A549 (cell line): ENCODE results near the gene FRMD4A. TPM values are rescaled to one million over a fixed set of nuclear protein-coding genes. Genes with fewer than 3 reads are reported as not detected.

ENCODE experiments used
- ATAC-seq, 2 experiments: fragments of 200-7000 bp in 1 of 2; fragments of >200 bp in 1 of 2; cut with Nextera tagmentation in 1 of 2; cut with Tn5 transposase in 1 of 2; 3 replicates each; pipeline versions ENCODE4 v1.8.0 to v1.9.1; 2018 to 2020; ENCODE audit warnings: mild to moderate bottlenecking in 1 of 2, moderate library complexity in 1 of 2
- CTCF ChIA-PET: fragments of 300-600 bp; sonication (Branson Sonifier 250); formaldehyde crosslinking; extraction: SDS; loops from one replicate; lab custom pipeline; 2021; ENCODE audit warnings: antibody characterized with exemption, inconsistent platforms; lab: Yijun Ruan, JAX
- POLR2A ChIA-PET: fragments of 350-600 bp; formaldehyde crosslinking; extraction: SDS; loops from one replicate; lab custom pipeline; 2021; ENCODE audit warnings: antibody characterized with exemption, inconsistent platforms; lab: Yijun Ruan, JAX
- DNase-seq, 2 experiments: peaks; one replicate each; pipeline versions ENCODE4 v3.0.0 to v3.0.0-alpha.2; 2011 to 2016; ENCODE audit warnings: low read depth in 1 of 2, low spot score in 1 of 2
- FAIRE-seq: peaks from 2 replicates; lab custom pipeline; 2011; peaks lifted over from hg19 to GRCh38; lab: Jason Lieb, UNC
- H3K27ac ChIP-seq, 2 experiments: fragments of >200 bp; sonication (Bioruptor Twin); formaldehyde crosslinking; 3 replicates each; pipeline ENCODE4 v1.5.1; 2016 to 2017
- H3K4me1 ChIP-seq: fragments of >200 bp; sonication (Bioruptor Twin); formaldehyde crosslinking; 3 replicates; pipeline ENCODE4 v1.6.1; 2016
- H3K4me2 ChIP-seq: fragments of >200 bp; sonication (Bioruptor Twin); formaldehyde crosslinking; 3 replicates; pipeline ENCODE4 v1.6.1; 2016
- H3K4me3 ChIP-seq: fragments of >200 bp; sonication (Bioruptor Twin); formaldehyde crosslinking; 3 replicates; pipeline ENCODE4 v1.5.1; 2016
- H3K9me3 ChIP-seq: fragments of >200 bp; sonication (Bioruptor Twin); formaldehyde crosslinking; 3 replicates; pipeline ENCODE4 v1.6.1; 2016
- BCL3 ChIP-seq: fragments of >200 bp; sonication (Bioruptor Twin); formaldehyde crosslinking; IDR thresholded peaks from 3 replicates; pipeline ENCODE4 v1.6.1; 2016
- CEBPB ChIP-seq, 2 experiments: fragments of >200 bp in 1 of 2; sonication (Bioruptor Twin) in 1 of 2; formaldehyde crosslinking in 1 of 2; IDR thresholded peaks; 2 replicates each; pipeline ENCODE4 v1.6.1; 2012 to 2016
- CHD4 ChIP-seq: fragments of 200-600 bp; sonication (generic); IDR thresholded peaks from 2 replicates; pipeline ENCODE4 v1.6.1; 2016; ENCODE audit warnings: antibody characterized with exemption, mild to moderate bottlenecking, borderline replicate concordance
- EHF ChIP-seq: fragments of 250-450 bp; sonication (Bioruptor Pico); IDR thresholded peaks from 2 replicates; pipeline ENCODE4 v1.5.0; 2020; ENCODE audit warnings: mild to moderate bottlenecking
- EHMT2 ChIP-seq: fragments of 200-600 bp; sonication (generic); IDR thresholded peaks from 2 replicates; pipeline ENCODE4 v1.6.1; 2016; ENCODE audit warnings: antibody characterized with exemption, low read depth, mild to moderate bottlenecking, moderate library complexity
- EP300 ChIP-seq, 2 experiments: fragments of >200 bp; sonication (Bioruptor Twin); formaldehyde crosslinking; IDR thresholded peaks; 2 replicates in 1 of 2; 3 replicates in 1 of 2; pipeline ENCODE4 v1.6.1; 2016 to 2017
- FOXS1 ChIP-seq: fragments of 250-450 bp; sonication (Bioruptor Pico); IDR thresholded peaks from 2 replicates; pipeline ENCODE4 v1.5.0; 2020; ENCODE audit warnings: mild to moderate bottlenecking, moderate library complexity
- HDAC2 ChIP-seq: fragments of 200-600 bp; sonication (generic); IDR thresholded peaks from 2 replicates; pipeline ENCODE4 v1.6.1; 2016
- HES2 ChIP-seq: fragments of >200 bp; sonication (Bioruptor Twin); formaldehyde crosslinking; IDR thresholded peaks from 2 replicates; pipeline ENCODE4 v1.6.1; 2016
- HOXB5 ChIP-seq: fragments of 250-450 bp; sonication (Bioruptor Pico); IDR thresholded peaks from 2 replicates; pipeline ENCODE4 v1.5.0; 2020; ENCODE audit warnings: mild to moderate bottlenecking, moderate library complexity
- JUN ChIP-seq, 2 experiments: fragments of >200 bp; sonication (Bioruptor Twin); formaldehyde crosslinking; IDR thresholded peaks; 2 replicates in 1 of 2; 3 replicates in 1 of 2; pipeline ENCODE4 v1.6.1; 2016 to 2017
- KDM5A ChIP-seq: fragments of 200-600 bp; sonication (generic); IDR thresholded peaks from 2 replicates; pipeline ENCODE4 v1.6.1; 2016; ENCODE audit warnings: antibody characterized with exemption, mild to moderate bottlenecking
- MAZ ChIP-seq: fragments of 150-350 bp; IDR thresholded peaks from 2 replicates; pipeline ENCODE4 v1.6.1; 2014; ENCODE audit warnings: antibody characterized with exemption, low read depth, low read length, borderline replicate concordance
- POLR2A ChIP-seq: IDR thresholded peaks from 2 replicates; pipeline ENCODE4 v1.6.1; 2012; ENCODE audit warnings: mild to moderate bottlenecking, low read length
- RCOR1 ChIP-seq: fragments of 150-350 bp; IDR thresholded peaks from 2 replicates; pipeline ENCODE4 v1.6.1; 2014; ENCODE audit warnings: antibody characterized with exemption, low read length, low read depth
- RFX5 ChIP-seq: fragments of 450-650 bp; IDR thresholded peaks from 2 replicates; pipeline ENCODE4 v1.7.1; 2014; ENCODE audit warnings: antibody characterized with exemption, mild to moderate bottlenecking, moderate library complexity
- RNF2 ChIP-seq: fragments of 200-600 bp; sonication (generic); IDR thresholded peaks from 2 replicates; pipeline ENCODE4 v1.6.1; 2016; ENCODE audit warnings: low read depth, mild to moderate bottlenecking, antibody characterized with exemption, moderate library complexity, borderline replicate concordance
- SMC3 ChIP-seq: fragments of >200 bp; sonication (Bioruptor Twin); formaldehyde crosslinking; IDR thresholded peaks from 3 replicates; pipeline ENCODE4 v1.6.1; 2018; ENCODE audit warnings: inconsistent platforms
- ZFP36 ChIP-seq: fragments of 450-650 bp; IDR thresholded peaks from 2 replicates; pipeline ENCODE4 v1.6.1; 2014; ENCODE audit warnings: borderline replicate concordance; ENCODE audit not compliant: partially characterized antibody
- ZNF302 ChIP-seq: fragments of 250-450 bp; sonication (Bioruptor Pico); IDR thresholded peaks from 2 replicates; pipeline ENCODE4 v1.9.0; 2021; ENCODE audit warnings: inconsistent platforms, mild to moderate bottlenecking, moderate library complexity
- ZSCAN20 ChIP-seq: fragments of 250-450 bp; sonication (Bioruptor Pico); IDR thresholded peaks from 2 replicates; pipeline ENCODE4 v1.8.0; 2022; ENCODE audit warnings: mild to moderate bottlenecking, moderate library complexity
- WGBS: methylation state at CpG from one replicate; pipeline ENCODE4 v1.1.6; 2017; ENCODE audit errors: missing lambda C conversion rate; 5-methylcytosine and 5-hydroxymethylcytosine counted together
- polyA plus RNA-seq, 4 experiments: library from polyadenylated mRNA; depleted of rRNA in 3 of 4; stranded (reverse); fragments of >200 nt; fragmentation: RNase III in 1 of 4; extraction: RNeasy Plus Mini Kit Qiagen cat#74134 plus additional on column Dnase treatment in 1 of 4; gene quantifications; 2 replicates in 3 of 4; 3 replicates in 1 of 4; pipeline ENCODE4 v1.2.3, GENCODE V29; 2011 to 2017
- TF ChIP-seq, protein P1 (sequence below): fragments of 250-450 bp; sonication (Bioruptor Pico); IDR thresholded peaks from 2 replicates; pipeline ENCODE4 v1.5.0; 2020; ENCODE audit warnings: low read depth, mild to moderate bottlenecking, moderate library complexity
- TF ChIP-seq, protein P2 (sequence below): fragments of 250-450 bp; sonication (Bioruptor Pico); IDR thresholded peaks from 2 replicates; pipeline ENCODE4 v1.5.0; 2021; ENCODE audit warnings: mild to moderate bottlenecking, moderate library complexity, borderline replicate concordance

FRMD4A gene
- polyA plus RNA-seq, 2 of the 4 experiments (the other 2 are of a cell fraction), result 2.5 to 4.7 TPM

DNA sequence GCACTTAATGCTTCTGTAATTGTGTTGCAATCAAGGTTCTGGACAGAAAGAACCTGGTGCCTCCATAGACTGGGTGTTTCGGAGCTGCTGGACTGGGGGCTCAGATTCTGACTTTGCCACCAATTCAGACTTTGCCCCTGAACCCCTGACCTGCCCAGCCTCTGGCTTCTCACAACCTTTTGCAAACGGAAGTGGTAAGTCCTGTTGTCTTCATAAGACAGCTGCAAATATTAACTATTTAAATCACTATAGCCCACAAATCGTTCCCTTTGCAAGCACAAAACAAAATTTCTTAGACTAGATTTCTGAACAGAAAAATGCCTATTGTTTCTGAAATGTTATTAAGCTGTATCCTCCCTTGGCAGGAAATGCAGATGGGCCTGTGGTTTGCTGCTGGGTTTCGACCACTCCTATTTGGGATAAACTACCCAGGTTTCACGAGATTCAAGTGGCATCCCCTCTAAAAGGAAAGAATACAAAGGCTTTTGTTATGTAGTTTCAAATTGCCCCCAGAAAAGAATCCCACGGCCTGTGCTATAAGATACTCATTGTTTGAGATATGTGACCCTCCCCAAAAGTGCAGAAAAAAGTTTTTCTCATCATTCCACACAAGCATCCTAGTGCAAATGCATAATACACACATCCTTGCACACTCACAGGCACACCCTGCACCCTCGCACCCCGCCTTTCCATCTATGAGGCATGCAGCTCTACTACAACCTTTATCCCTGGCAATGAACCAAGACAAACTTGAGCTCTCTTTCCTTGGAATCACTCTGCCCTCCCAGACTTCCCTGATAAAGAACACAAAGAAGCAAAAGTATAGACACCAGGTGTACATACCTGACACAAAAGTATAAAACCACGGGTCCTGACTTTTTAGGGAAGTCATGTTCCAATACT is 534.8 kb downstream of the FRMD4A start:
- DNase-seq (no peak), FAIRE-seq (no peak), ATAC-seq (no peak)
- Histone ChIP-seq H3K4me1 (no peaks in the 10 kb centered on the region), H3K4me2 (no peak overlapping the region), H3K27ac (no peak overlapping the region), H3K4me3 (no peak overlapping the region), H3K9me3 (no peaks in the 10 kb centered on the region)
- WGBS, result 57% methylated on average over 9 of the region's 9 CpGs
- ChIA-PET POLR2A (no interaction called here), CTCF (interaction anchor here (0.5 to 2.2 kb wide), 6 partner anchors 9 to 689 kb away, joined by 3 to 7 read pairs (median 3); no protein-coding TSS in a partner anchor)
- no peak for TF ChIP-seq BCL3
- TF ChIP-seq JUN (IDR thresholded peaks at IDR 0.05), result no peak
- TF ChIP-seq HOXB5 (CRISPR knock-in tag), result no peak
- TF ChIP-seq POLR2A, result no peak
- TF ChIP-seq EHF (CRISPR knock-in tag), result no peak
- TF ChIP-seq ZNF302 (CRISPR knock-in tag), result no peak
- TF ChIP-seq FOXS1 (CRISPR knock-in tag), result no peak
- TF ChIP-seq RNF2, result no peak
- no peak for TF ChIP-seq RCOR1
- no peak for TF ChIP-seq EP300 (IDR thresholded peaks at IDR 0.05)
- no peak for TF ChIP-seq ZSCAN20 (CRISPR knock-in tag)
- TF ChIP-seq, protein P1, sequence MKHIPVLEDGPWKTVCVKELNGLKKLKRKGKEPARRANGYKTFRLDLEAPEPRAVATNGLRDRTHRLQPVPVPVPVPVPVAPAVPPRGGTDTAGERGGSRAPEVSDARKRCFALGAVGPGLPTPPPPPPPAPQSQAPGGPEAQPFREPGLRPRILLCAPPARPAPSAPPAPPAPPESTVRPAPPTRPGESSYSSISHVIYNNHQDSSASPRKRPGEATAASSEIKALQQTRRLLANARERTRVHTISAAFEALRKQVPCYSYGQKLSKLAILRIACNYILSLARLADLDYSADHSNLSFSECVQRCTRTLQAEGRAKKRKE (CRISPR knock-in tag), result no peak

DNA sequence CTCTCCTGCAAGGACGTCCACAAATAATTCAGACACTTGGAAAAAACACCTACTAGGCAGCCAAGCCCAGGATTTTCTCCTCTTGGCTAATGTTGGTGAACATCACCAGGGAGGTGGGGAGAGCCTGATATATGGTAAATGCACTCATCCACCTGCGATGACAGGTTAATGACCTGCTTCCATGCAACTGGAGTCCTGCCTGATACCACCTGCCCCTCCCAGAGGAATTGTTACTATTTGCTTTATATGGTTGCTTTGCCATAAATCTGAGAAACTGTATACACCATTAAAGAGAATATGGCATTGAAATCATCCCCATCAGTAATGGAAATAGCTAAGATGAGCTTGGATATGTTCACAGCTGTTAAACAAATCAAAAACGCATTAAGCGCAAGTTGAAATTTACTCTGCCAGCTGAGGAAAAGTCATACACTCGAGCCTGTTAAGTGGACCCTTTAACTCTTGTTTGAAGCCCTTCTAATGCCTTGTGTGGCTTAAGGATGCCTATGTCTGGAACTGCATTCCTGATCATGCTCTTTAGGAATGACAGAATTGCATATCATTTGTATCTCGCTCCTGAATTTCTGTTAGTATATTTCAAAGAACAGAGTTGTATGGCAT is 535.6 kb downstream of the FRMD4A start:
- POLR2A ChIA-PET, result no interaction called here
- FAIRE-seq, result no peak

GRCh38 chr10:13792006-13792405 is 538.7 kb downstream of the FRMD4A start:
- CTCF ChIA-PET, result no interaction called here
- H3K4me2 ChIP-seq, result no peak overlapping the region
- ATAC-seq, result no peak
- POLR2A ChIA-PET, result no interaction called here
- DNase-seq, result no peak
- no peak overlapping the region for H3K27ac ChIP-seq
- FAIRE-seq, result no peak
- H3K9me3 ChIP-seq, result no peaks in the 10 kb centered on the region
- 93% methylated on average over 4 of the region's 5 CpGs for WGBS
- no peaks in the 10 kb centered on the region for H3K4me1 ChIP-seq
- TF ChIP-seq SMC3 (no peak), CEBPB (IDR thresholded peaks at IDR 0.05) (no peak), FOXS1 (CRISPR knock-in tag) (no peak), KDM5A (no peak), MAZ (no peak), CHD4 (no peak), ZSCAN20 (CRISPR knock-in tag) (no peak), EHMT2 (no peak), RFX5 (no peak), RNF2 (no peak), HDAC2 (no peak), ZFP36 (no peak), EHF (CRISPR knock-in tag) (no peak), HES2 (no peak), RCOR1 (no peak)
- TF ChIP-seq, protein P2, sequence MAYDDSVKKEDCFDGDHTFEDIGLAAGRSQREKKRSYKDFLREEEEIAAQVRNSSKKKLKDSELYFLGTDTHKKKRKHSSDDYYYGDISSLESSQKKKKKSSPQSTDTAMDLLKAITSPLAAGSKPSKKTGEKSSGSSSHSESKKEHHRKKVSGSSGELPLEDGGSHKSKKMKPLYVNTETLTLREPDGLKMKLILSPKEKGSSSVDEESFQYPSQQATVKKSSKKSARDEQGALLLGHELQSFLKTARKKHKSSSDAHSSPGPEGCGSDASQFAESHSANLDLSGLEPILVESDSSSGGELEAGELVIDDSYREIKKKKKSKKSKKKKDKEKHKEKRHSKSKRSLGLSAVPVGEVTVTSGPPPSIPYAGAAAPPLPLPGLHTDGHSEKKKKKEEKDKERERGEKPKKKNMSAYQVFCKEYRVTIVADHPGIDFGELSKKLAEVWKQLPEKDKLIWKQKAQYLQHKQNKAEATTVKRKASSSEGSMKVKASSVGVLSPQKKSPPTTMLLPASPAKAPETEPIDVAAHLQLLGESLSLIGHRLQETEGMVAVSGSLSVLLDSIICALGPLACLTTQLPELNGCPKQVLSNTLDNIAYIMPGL, result no peak
- TF ChIP-seq, all 56 proteins: peak for 0
- H3K4me3 ChIP-seq, result no peak overlapping the region

More for the DNA sequence above, 535.6 kb downstream of the FRMD4A start:
- 64% methylated on average over 6 of the region's 6 CpGs for WGBS
- Histone ChIP-seq H3K4me3 (no peak overlapping the region), H3K4me1 (no peaks in the 10 kb centered on the region), H3K4me2 (no peak overlapping the region), H3K27ac (no peak overlapping the region), H3K9me3 (no peaks in the 10 kb centered on the region)
- DNase-seq (no peak), ATAC-seq (no peak)
- TF ChIP-seq SMC3 (no peak), EHMT2 (no peak)
- CTCF ChIA-PET, result interaction anchor here (1.6 to 2.2 kb wide), 3 partner anchors 8 to 299 kb away, joined by 3 to 7 read pairs (median 5); no protein-coding TSS in a partner anchor
